ENCODE results near the gene ARRDC4.

GRCh38 chr15:97994236-97994635 is 33.7 kb downstream of the ARRDC4 start:
- TF ChIP-seq POLR2A (IDR thresholded peaks at IDR 0.05; ENCODE audit: low read depth, low read length) (no peak), POLR2AphosphoS5 (IDR thresholded peaks at IDR 0.05; ENCODE audit: low read depth, low read length) (no peak)
